ENCODE measurements around the gene BRME1. TPM values are rescaled to one million over a fixed set of nuclear protein-coding genes. Genes with fewer than 3 reads are reported as not detected.

BRME1 gene
- polyA plus RNA-seq, 1 donor (not counting 4 experiments of a cell fraction or from before 2014, with no cell fraction given): 0.22 TPM

GRCh38 chr19:13882419-13882795 is 23.5 kb downstream of the BRME1 start:
- dilution Hi-C loops (cut with MboI; ENCODE audit: extremely low pct_ligation_motif_present, low sequenced_read_pairs): no loop called here
- no peaks in the 10 kb centered on the region for H3K36me3 ChIP-seq (ENCODE audit: control insufficient read depth in 2 of 2, extremely low read depth in 1 of 2, insufficient read depth in 2 of 2, low read length in 2 of 2)
- H3K9ac ChIP-seq (ENCODE audit: control insufficient read depth, extremely low read depth, insufficient read depth, low read length): no peak overlapping the region
- H3K4me1 ChIP-seq (ENCODE audit: control insufficient read depth, extremely low read depth, insufficient read depth, low read length): peaks cover 17% of the 10 kb centered on the region
- no peak for TF ChIP-seq EZH2 (IDR thresholded peaks at IDR 0.05; ENCODE audit: low read length)
- TF ChIP-seq CTCF (optimal IDR thresholded peaks at IDR 0.05 in 1 of 3, IDR thresholded peaks at IDR 0.05 in 1 of 3, conservative IDR thresholded peaks at IDR 0.05 in 1 of 3; ENCODE audit: extremely low read depth in 1 of 3, insufficient read depth in 2 of 3, low read length in 3 of 3): no peak
- no peak overlapping the region for H2AFZ ChIP-seq (ENCODE audit: control insufficient read depth, low read length)
- peaks cover 8% of the 10 kb centered on the region for H3K27me3 ChIP-seq (ENCODE audit: control insufficient read depth, extremely low read depth, insufficient read depth, low read length)
- H3K4me2 ChIP-seq (ENCODE audit: control insufficient read depth, extremely low read depth, insufficient read depth, low read depth, low read length): no peak overlapping the region
- DNase-seq (ENCODE audit: low read depth, low spot score): no peak
- H3K79me2 ChIP-seq (ENCODE audit: control insufficient read depth, insufficient read depth, low read length): no peaks in the 10 kb centered on the region
- H3K4me3 ChIP-seq (ENCODE audit: control insufficient read depth in 2 of 3, extremely low read depth in 1 of 3, insufficient read depth in 2 of 3, low read depth in 1 of 3, low read length in 3 of 3): no peak overlapping the region
- H4K20me1 ChIP-seq (ENCODE audit: control insufficient read depth, extremely low read depth, insufficient read depth, low read length): no peaks in the 10 kb centered on the region
- H3K9me1 ChIP-seq (ENCODE audit: control insufficient read depth, extremely low read depth, insufficient read depth, low read length): peaks cover 2% of the 10 kb centered on the region
- no peak overlapping the region for H3K27ac ChIP-seq (ENCODE audit: control insufficient read depth, insufficient read depth, low read length)
- FAIRE-seq: no peak
- H3K9me3 ChIP-seq (ENCODE audit: control insufficient read depth, low read depth, low read length): no peaks in the 10 kb centered on the region

- Histone ChIP-seq H3K9ac (ENCODE audit: control insufficient read depth, extremely low read depth, insufficient read depth, low read length) (no peak overlapping the region), H4K20me1 (ENCODE audit: control insufficient read depth, extremely low read depth, insufficient read depth, low read length) (no peaks in the 10 kb centered on the region), H3K27me3 (ENCODE audit: control insufficient read depth, extremely low read depth, insufficient read depth, low read length) (peaks cover 8% of the 10 kb centered on the region), H3K4me2 (ENCODE audit: control insufficient read depth, extremely low read depth, insufficient read depth, low read depth, low read length) (no peak overlapping the region), H2AFZ (ENCODE audit: control insufficient read depth, low read length) (no peak overlapping the region), H3K36me3 (ENCODE audit: control insufficient read depth in 2 of 2, extremely low read depth in 1 of 2, insufficient read depth in 2 of 2, low read length in 2 of 2) (no peaks in the 10 kb centered on the region), H3K79me2 (ENCODE audit: control insufficient read depth, insufficient read depth, low read length) (no peaks in the 10 kb centered on the region), H3K4me3 (ENCODE audit: control insufficient read depth in 2 of 3, extremely low read depth in 1 of 3, insufficient read depth in 2 of 3, low read depth in 1 of 3, low read length in 3 of 3) (no peak overlapping the region), H3K9me1 (ENCODE audit: control insufficient read depth, extremely low read depth, insufficient read depth, low read length) (peaks cover 2% of the 10 kb centered on the region), H3K27ac (ENCODE audit: control insufficient read depth, insufficient read depth, low read length) (no peak overlapping the region), H3K4me1 (ENCODE audit: control insufficient read depth, extremely low read depth, insufficient read depth, low read length) (peaks cover 11% of the 10 kb centered on the region), H3K9me3 (ENCODE audit: control insufficient read depth, low read depth, low read length) (no peaks in the 10 kb centered on the region)
- DNase-seq (ENCODE audit: low read depth, low spot score) (no peak), FAIRE-seq (no peak)
- dilution Hi-C loops (cut with MboI; ENCODE audit: extremely low pct_ligation_motif_present, low sequenced_read_pairs): no loop called here
- no peak for TF ChIP-seq EZH2 (IDR thresholded peaks at IDR 0.05; ENCODE audit: low read length)
- TF ChIP-seq CTCF (optimal IDR thresholded peaks at IDR 0.05 in 1 of 3, IDR thresholded peaks at IDR 0.05 in 1 of 3, conservative IDR thresholded peaks at IDR 0.05 in 1 of 3; ENCODE audit: extremely low read depth in 1 of 3, insufficient read depth in 2 of 3, low read length in 3 of 3): no peak
Observed at GRCh38 chr19:13881692-13882418, 24.1 kb downstream of the BRME1 start.
